ENCODE results near the gene PHC2.

PHC2 gene

GRCh38 chr1:33384040-33384812, 46.7 kb downstream of the PHC2 start:
- TF ChIP-seq CTCF (conservative IDR thresholded peaks at IDR 0.05; ENCODE audit: low read depth, low read length): no peak
- no peak overlapping the region for H3K4me3 ChIP-seq (ENCODE audit: low read depth, low read length)
- DNase-seq (ENCODE audit: low read depth): peak; percentile 81

- TF ChIP-seq CTCF (conservative IDR thresholded peaks at IDR 0.05; ENCODE audit: low read depth, low read length): no peak
- DNase-seq (ENCODE audit: low read depth): no peak
- no peak overlapping the region for H3K4me3 ChIP-seq (ENCODE audit: low read depth, low read length)
These were observed 47.4 kb downstream of the PHC2 start for GRCh38 chr1:33383489-33383888.

- H3K4me3 ChIP-seq (ENCODE audit: low read depth, low read length): no peak overlapping the region
- no peak for DNase-seq (ENCODE audit: low read depth)
- no peak for TF ChIP-seq CTCF (conservative IDR thresholded peaks at IDR 0.05; ENCODE audit: low read depth, low read length)
These were observed 48.1 kb downstream of the PHC2 start for GRCh38 chr1:33382661-33383415.

GRCh38 chr1:33381977-33382376, 48.9 kb downstream of the PHC2 start:
- no peak for DNase-seq (ENCODE audit: low read depth)
- TF ChIP-seq CTCF (conservative IDR thresholded peaks at IDR 0.05; ENCODE audit: low read depth, low read length): no peak
- no peak overlapping the region for H3K4me3 ChIP-seq (ENCODE audit: low read depth, low read length)

- no peak for DNase-seq (ENCODE audit: low read depth)
- no peak overlapping the region for H3K4me3 ChIP-seq (ENCODE audit: low read depth, low read length)
- no peak for TF ChIP-seq CTCF (conservative IDR thresholded peaks at IDR 0.05; ENCODE audit: low read depth, low read length)
These were observed 50.1 kb downstream of the PHC2 start for GRCh38 chr1:33380811-33381210.

GRCh38 chr1:33379631-33380354, 51.1 kb downstream of the PHC2 start:
- TF ChIP-seq CTCF (conservative IDR thresholded peaks at IDR 0.05; ENCODE audit: low read depth, low read length): no peak
- no peak for DNase-seq (ENCODE audit: low read depth)
- no peak overlapping the region for H3K4me3 ChIP-seq (ENCODE audit: low read depth, low read length)

All from choroid plexus epithelial cell (primary cell).